ENCODE results near the gene IFT81. TPM values are rescaled to one million over a fixed set of nuclear protein-coding genes. Genes with fewer than 3 reads are reported as not detected.
"Not testable (repeated sequence)": the region's sequence is repeated elsewhere in the genome, so short reads cannot be mapped to it uniquely, and the experiment has no call there.

The IFT81 gene
- total RNA-seq, 2 donors from 2014 or later: 15.0 to 19.2 TPM

- intact Hi-C loops (cut with DNase I): loop anchor here in 1 of 2 donors (5.0 kb wide), 1 partner anchor 200 kb away; no protein-coding TSS in a partner anchor
- DNase-seq (ENCODE audit: low spot score): no peak
Measured at GRCh38 chr12:110182281-110182680, 58.1 kb downstream of the IFT81 start.

GRCh38 chr12:110183386-110183785 is 59.2 kb downstream of the IFT81 start:
- intact Hi-C loops (cut with DNase I): loop anchor here in 1 of 2 donors (5.0 kb wide), 1 partner anchor 199 kb away; no protein-coding TSS in a partner anchor
- DNase-seq (ENCODE audit: low spot score): no peak

- intact Hi-C loops (cut with DNase I): no loop called here
Measured at GRCh38 chr12:110185626-110186025, 61.5 kb downstream of the IFT81 start.

GRCh38 chr12:110186059-110186458 is 61.9 kb downstream of the IFT81 start:
- intact Hi-C loops (cut with DNase I): no loop called here
- no peak for DNase-seq (ENCODE audit: low spot score)

More at GRCh38 chr12:110185626-110186025, 61.5 kb downstream of the IFT81 start:
- DNase-seq (ENCODE audit: low spot score): no peak

GRCh38 chr12:110193196-110193595 is 69.0 kb downstream of the IFT81 start:
- DNase-seq (ENCODE audit: low spot score): no peak
- intact Hi-C loops (cut with DNase I): no loop called here

GRCh38 chr12:110197003-110197402 is 72.8 kb downstream of the IFT81 start:
- DNase-seq (ENCODE audit: low spot score): no peak
- intact Hi-C loops (cut with DNase I): no loop called here

GRCh38 chr12:110198386-110198785 is 74.2 kb downstream of the IFT81 start:
- no peak for DNase-seq (ENCODE audit: low spot score)
- intact Hi-C loops (cut with DNase I): no loop called here

GRCh38 chr12:110199339-110200123 is 75.4 kb downstream of the IFT81 start:
- intact Hi-C loops (cut with DNase I): no loop called here
- no peak for DNase-seq (ENCODE audit: low spot score)

GRCh38 chr12:110200124-110200417 is 75.9 kb downstream of the IFT81 start:
- intact Hi-C loops (cut with DNase I): no loop called here
- DNase-seq (ENCODE audit: low spot score): no peak

- no peak for DNase-seq (ENCODE audit: low spot score)
- intact Hi-C loops (cut with DNase I): no loop called here
Measured at GRCh38 chr12:110201995-110202394, 77.8 kb downstream of the IFT81 start.

- intact Hi-C loops (cut with DNase I): no loop called here
- no peak for DNase-seq (ENCODE audit: low spot score)
Measured at GRCh38 chr12:110203546-110203945, 79.4 kb downstream of the IFT81 start.

- intact Hi-C loops (cut with DNase I): loop anchor here in 1 of 2 donors (5.0 kb wide), 1 partner anchor 1966 kb away; no protein-coding TSS in a partner anchor
- DNase-seq (ENCODE audit: low spot score): no peak
Measured at GRCh38 chr12:110205931-110206330, 81.8 kb downstream of the IFT81 start.

- intact Hi-C loops (cut with DNase I); DNase-seq (ENCODE audit: low spot score): not testable (repeated sequence)
Measured at GRCh38 chr12:110211639-110212536, 87.7 kb downstream of the IFT81 start.

GRCh38 chr12:110217996-110218674 is 94.0 kb downstream of the IFT81 start:
- no peak for DNase-seq (ENCODE audit: low spot score)
- intact Hi-C loops (cut with DNase I): no loop called here

GRCh38 chr12:110222027-110222426 is 97.9 kb downstream of the IFT81 start:
- intact Hi-C loops (cut with DNase I): loop anchor here in 1 of 2 donors (10.0 kb wide), 1 partner anchor 117 kb away; no protein-coding TSS in a partner anchor
- no peak for DNase-seq (ENCODE audit: low spot score)

- DNase-seq (ENCODE audit: low spot score): no peak
- intact Hi-C loops (cut with DNase I): loop anchor here in 1 of 2 donors (10.0 kb wide), 1 partner anchor 118 kb away; no protein-coding TSS in a partner anchor
Measured at GRCh38 chr12:110222433-110222832, 98.3 kb downstream of the IFT81 start.

GRCh38 chr12:110223777-110224378 is 99.7 kb downstream of the IFT81 start:
- DNase-seq (ENCODE audit: low spot score): no peak
- intact Hi-C loops (cut with DNase I): loop anchor here in 1 of 2 donors (10.0 kb wide), 1 partner anchor 119 kb away; no protein-coding TSS in a partner anchor

- intact Hi-C loops (cut with DNase I): loop anchor here in 1 of 2 donors (10.0 kb wide), 1 partner anchor 120 kb away; no protein-coding TSS in a partner anchor
- no peak for DNase-seq (ENCODE audit: low spot score)
Measured at GRCh38 chr12:110224379-110225304, 100.5 kb downstream of the IFT81 start.
